Measurements from ENCODE around the gene KCP.

DNA sequence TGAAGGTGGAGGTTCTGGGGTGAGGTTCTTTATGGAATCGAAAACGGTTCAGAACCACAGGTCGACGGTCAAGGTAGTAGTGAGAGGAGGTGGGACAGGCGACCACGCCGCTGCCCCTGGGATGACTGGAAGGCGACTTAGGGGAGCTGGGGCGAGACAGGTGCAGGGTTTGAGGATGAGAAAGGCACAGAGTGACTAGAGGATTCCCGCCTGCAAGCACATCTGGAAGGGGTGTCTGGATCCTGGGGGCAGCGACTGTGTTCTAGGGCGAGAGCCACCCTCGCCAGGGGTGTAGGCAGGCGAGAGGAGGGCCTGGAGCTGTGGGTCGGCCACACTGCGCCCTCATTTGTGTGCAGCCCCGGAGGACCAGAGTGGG, 26.8 kb upstream of the KCP start:
- TF ChIP-seq POLR2A (IDR thresholded peaks at IDR 0.05) = no peak
- TF ChIP-seq, protein P1, sequence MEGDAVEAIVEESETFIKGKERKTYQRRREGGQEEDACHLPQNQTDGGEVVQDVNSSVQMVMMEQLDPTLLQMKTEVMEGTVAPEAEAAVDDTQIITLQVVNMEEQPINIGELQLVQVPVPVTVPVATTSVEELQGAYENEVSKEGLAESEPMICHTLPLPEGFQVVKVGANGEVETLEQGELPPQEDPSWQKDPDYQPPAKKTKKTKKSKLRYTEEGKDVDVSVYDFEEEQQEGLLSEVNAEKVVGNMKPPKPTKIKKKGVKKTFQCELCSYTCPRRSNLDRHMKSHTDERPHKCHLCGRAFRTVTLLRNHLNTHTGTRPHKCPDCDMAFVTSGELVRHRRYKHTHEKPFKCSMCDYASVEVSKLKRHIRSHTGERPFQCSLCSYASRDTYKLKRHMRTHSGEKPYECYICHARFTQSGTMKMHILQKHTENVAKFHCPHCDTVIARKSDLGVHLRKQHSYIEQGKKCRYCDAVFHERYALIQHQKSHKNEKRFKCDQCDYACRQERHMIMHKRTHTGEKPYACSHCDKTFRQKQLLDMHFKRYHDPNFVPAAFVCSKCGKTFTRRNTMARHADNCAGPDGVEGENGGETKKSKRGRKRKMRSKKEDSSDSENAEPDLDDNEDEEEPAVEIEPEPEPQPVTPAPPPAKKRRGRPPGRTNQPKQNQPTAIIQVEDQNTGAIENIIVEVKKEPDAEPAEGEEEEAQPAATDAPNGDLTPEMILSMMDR (IDR thresholded peaks at IDR 0.05) = no peak

Measured in uterus (tissue), 2 donors.